ENCODE data around the gene KLF5. TPM values are rescaled to one million over a fixed set of nuclear protein-coding genes. Genes with fewer than 3 reads are reported as not detected.

KLF5 gene
- total and polyA plus RNA-seq, 2 donors (not counting 1 experiment from before 2014, with no cell fraction given): 0.83 to 3.3 TPM

GRCh38 chr13:73055813-73056564 lies 2.8 kb upstream of the KLF5 start:
- no peaks in the 10 kb centered on the region for H3K36me3 ChIP-seq (ENCODE audit: control insufficient read depth, insufficient read depth, low read length)
- H3K4me1 ChIP-seq (ENCODE audit: control insufficient read depth, extremely low read depth, insufficient read depth, low read length): no peaks in the 10 kb centered on the region
- no peak overlapping the region for H3K27ac ChIP-seq (ENCODE audit: insufficient read depth, low read length)
- H3K9ac ChIP-seq (ENCODE audit: insufficient read depth, low read length): no peak overlapping the region
- no peak overlapping the region for H2AFZ ChIP-seq (ENCODE audit: low read length)
- H3K27me3 ChIP-seq (ENCODE audit: control insufficient read depth, insufficient read depth, low read length): no peaks in the 10 kb centered on the region
- DNase-seq (ENCODE audit: low read depth in 2 of 2): peak; percentile 49 to 98
- H3K4me3 ChIP-seq (replicated peaks in 1 of 4; ENCODE audit: control extremely low read depth in 1 of 4, insufficient read depth in 1 of 4, low read depth in 3 of 4, low read length in 4 of 4): no peak overlapping the region
- no peak for TF ChIP-seq EZH2 (IDR thresholded peaks at IDR 0.05; ENCODE audit: low read length, missing control alignments)
- no peak for TF ChIP-seq CTCF (conservative IDR thresholded peaks at IDR 0.05 in 1 of 2, IDR thresholded peaks at IDR 0.05 in 1 of 2; ENCODE audit: low read depth in 1 of 2, low read length in 2 of 2)
- no peaks in the 10 kb centered on the region for H3K79me2 ChIP-seq (ENCODE audit: control insufficient read depth, insufficient read depth, low read length)
- H4K20me1 ChIP-seq (ENCODE audit: control insufficient read depth, extremely low read depth, insufficient read depth, low read length): no peaks in the 10 kb centered on the region
- H3K4me2 ChIP-seq (ENCODE audit: extremely low read depth, insufficient read depth, low read length): peak overlapping the region; percentile 9
- H3K9me3 ChIP-seq (ENCODE audit: control insufficient read depth, insufficient read depth, low read depth, low read length): no peaks in the 10 kb centered on the region

GRCh38 chr13:73056565-73056962 lies 2.2 kb upstream of the KLF5 start:
- H3K27ac ChIP-seq (ENCODE audit: insufficient read depth, low read length): no peak overlapping the region
- H2AFZ ChIP-seq (ENCODE audit: low read length): no peak overlapping the region
- no peaks in the 10 kb centered on the region for H3K79me2 ChIP-seq (ENCODE audit: control insufficient read depth, insufficient read depth, low read length)
- TF ChIP-seq EZH2 (IDR thresholded peaks at IDR 0.05; ENCODE audit: low read length, missing control alignments) (no peak), CTCF (conservative IDR thresholded peaks at IDR 0.05 in 1 of 2, IDR thresholded peaks at IDR 0.05 in 1 of 2; ENCODE audit: low read depth in 1 of 2, low read length in 2 of 2) (no peak)
- no peaks in the 10 kb centered on the region for H3K36me3 ChIP-seq (ENCODE audit: control insufficient read depth, insufficient read depth, low read length)
- no peaks in the 10 kb centered on the region for H3K9me3 ChIP-seq (ENCODE audit: control insufficient read depth, insufficient read depth, low read depth, low read length)
- no peaks in the 10 kb centered on the region for H4K20me1 ChIP-seq (ENCODE audit: control insufficient read depth, extremely low read depth, insufficient read depth, low read length)
- H3K9ac ChIP-seq (ENCODE audit: insufficient read depth, low read length): no peak overlapping the region
- no peak overlapping the region for H3K4me2 ChIP-seq (ENCODE audit: extremely low read depth, insufficient read depth, low read length)
- H3K27me3 ChIP-seq (ENCODE audit: control insufficient read depth, insufficient read depth, low read length): no peaks in the 10 kb centered on the region
- no peak for DNase-seq (ENCODE audit: low read depth in 2 of 2)
- no peaks in the 10 kb centered on the region for H3K4me1 ChIP-seq (ENCODE audit: control insufficient read depth, extremely low read depth, insufficient read depth, low read length)
- no peak overlapping the region for H3K4me3 ChIP-seq (replicated peaks in 1 of 4; ENCODE audit: control extremely low read depth in 1 of 4, insufficient read depth in 1 of 4, low read depth in 3 of 4, low read length in 4 of 4)

GRCh38 chr13:73057284-73058063 lies 1.3 kb upstream of the KLF5 start:
- no peaks in the 10 kb centered on the region for H3K79me2 ChIP-seq (ENCODE audit: control insufficient read depth, insufficient read depth, low read length)
- H3K4me2 ChIP-seq (ENCODE audit: extremely low read depth, insufficient read depth, low read length): no peak overlapping the region
- H4K20me1 ChIP-seq (ENCODE audit: control insufficient read depth, extremely low read depth, insufficient read depth, low read length): no peaks in the 10 kb centered on the region
- no peak overlapping the region for H3K9ac ChIP-seq (ENCODE audit: insufficient read depth, low read length)
- H3K9me3 ChIP-seq (ENCODE audit: control insufficient read depth, insufficient read depth, low read depth, low read length): no peaks in the 10 kb centered on the region
- no peak for TF ChIP-seq CTCF (conservative IDR thresholded peaks at IDR 0.05 in 1 of 2, IDR thresholded peaks at IDR 0.05 in 1 of 2; ENCODE audit: low read depth in 1 of 2, low read length in 2 of 2)
- no peak for TF ChIP-seq EZH2 (IDR thresholded peaks at IDR 0.05; ENCODE audit: low read length, missing control alignments)
- H3K36me3 ChIP-seq (ENCODE audit: control insufficient read depth, insufficient read depth, low read length): no peaks in the 10 kb centered on the region
- H3K27ac ChIP-seq (ENCODE audit: insufficient read depth, low read length): no peak overlapping the region
- DNase-seq (ENCODE audit: low read depth in 2 of 2): no peak
- H3K4me1 ChIP-seq (ENCODE audit: control insufficient read depth, extremely low read depth, insufficient read depth, low read length): no peaks in the 10 kb centered on the region
- H3K4me3 ChIP-seq (replicated peaks in 1 of 4; ENCODE audit: control extremely low read depth in 1 of 4, insufficient read depth in 1 of 4, low read depth in 3 of 4, low read length in 4 of 4): no peak overlapping the region
- no peak overlapping the region for H2AFZ ChIP-seq (ENCODE audit: low read length)
- H3K27me3 ChIP-seq (ENCODE audit: control insufficient read depth, insufficient read depth, low read length): no peaks in the 10 kb centered on the region
